Bone marrow (tissue), 2 donors: Measurements from ENCODE around the gene SPOP.
"Not testable (repeated sequence)": the region's sequence is repeated elsewhere in the genome, so short reads cannot be mapped to it uniquely, and the experiment has no call there.

ENCODE experiments used
- DNase-seq, 2 donors: peaks; one replicate each; lab custom pipeline; 2025; lab: John Stamatoyannopoulos, UW

The SPOP gene

DNA sequence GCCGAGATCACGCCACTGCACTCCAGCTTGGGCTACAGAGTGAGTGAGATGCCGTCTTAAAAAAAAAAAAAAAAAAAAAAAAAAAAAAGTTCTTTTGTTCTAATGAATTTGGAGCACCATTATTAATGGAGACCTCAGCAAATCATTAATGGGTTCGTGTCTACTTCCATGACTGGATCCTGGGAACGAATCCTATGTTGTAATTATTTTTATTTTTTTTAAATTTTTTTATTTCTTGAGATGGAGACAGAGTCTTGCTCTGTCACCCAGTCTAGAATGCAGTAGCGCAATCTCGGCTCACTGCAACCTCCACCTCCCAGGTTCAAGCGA, 30.7 kb downstream of the SPOP start:
- no peak for DNase-seq

DNA sequence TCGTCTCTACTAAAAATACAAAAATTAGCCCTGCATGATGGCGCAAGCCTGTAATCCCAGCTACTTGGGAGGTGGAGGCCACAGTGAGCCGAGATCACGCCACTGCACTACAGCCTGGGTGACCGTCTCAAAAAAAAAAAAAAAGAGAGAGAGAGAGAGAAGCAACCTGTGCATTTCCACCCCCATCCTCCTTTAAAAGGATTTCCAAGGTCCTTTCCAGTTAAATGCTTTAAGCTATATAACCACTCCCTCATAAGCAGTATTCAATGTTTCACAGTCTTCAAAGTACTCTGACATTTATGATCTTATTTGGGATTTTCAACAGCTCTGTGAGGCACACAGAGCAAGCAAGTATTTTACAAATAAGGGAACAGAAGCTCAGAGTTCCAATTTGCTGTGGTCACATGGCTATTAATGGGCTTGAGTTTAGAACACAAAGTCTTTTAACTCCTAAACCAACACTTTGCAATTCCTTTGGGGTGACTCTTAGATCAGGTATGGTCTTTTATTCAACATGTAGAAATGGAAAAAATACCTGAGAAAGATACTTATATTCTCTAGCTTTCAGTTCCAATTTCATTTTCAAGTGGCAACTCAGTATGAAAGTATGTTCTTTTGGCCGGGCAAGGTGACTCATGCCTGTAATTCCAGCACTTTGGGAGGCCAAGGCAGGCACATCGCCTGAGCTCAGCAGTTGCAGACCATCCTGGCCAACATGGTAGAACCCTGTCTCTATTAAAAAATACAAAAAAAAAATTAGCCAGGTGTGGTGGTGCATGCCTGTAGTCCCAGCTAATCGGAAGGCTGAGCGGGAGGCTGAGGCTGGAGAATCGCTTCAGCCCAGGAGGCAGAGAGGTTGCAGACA, 31.3 kb downstream of the SPOP start:
- DNase-seq = no peak

DNA sequence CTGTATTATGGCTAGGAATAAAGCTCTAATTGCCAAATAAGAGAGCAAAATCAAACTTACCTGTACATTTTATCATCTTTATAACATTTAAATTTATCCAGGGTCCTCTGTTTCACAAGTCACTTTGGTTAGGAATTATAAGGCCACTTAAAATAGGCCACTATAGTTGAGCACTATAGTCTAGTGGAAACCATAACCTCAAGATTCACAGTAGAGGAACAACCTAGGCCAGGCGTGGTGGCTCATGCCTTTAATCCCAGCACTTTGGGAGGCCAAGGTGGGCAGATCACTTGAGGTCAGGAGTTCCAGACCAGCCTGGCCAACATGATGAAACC, 31.9 kb downstream of the SPOP start:
- DNase-seq = not testable (repeated sequence)

DNA sequence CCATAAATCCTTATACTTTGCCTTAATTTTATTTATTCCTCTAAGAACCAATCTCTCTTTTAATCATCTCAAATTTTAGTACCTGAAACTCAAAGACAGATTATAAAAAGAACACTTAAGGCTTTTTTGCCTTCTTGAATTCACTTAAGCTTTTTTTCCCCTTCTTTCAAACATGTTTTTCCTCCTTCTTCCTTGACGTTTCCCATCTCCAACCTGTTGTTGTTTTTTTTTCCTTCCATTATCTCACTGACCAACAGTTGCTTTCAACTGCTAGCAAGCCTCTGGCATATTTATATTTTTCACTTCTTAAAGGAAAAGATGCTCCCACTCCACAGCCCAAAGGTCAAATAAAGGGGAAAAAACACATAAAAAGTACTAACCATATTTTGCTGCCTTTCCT, 32.2 kb downstream of the SPOP start:
- no peak for DNase-seq

DNA sequence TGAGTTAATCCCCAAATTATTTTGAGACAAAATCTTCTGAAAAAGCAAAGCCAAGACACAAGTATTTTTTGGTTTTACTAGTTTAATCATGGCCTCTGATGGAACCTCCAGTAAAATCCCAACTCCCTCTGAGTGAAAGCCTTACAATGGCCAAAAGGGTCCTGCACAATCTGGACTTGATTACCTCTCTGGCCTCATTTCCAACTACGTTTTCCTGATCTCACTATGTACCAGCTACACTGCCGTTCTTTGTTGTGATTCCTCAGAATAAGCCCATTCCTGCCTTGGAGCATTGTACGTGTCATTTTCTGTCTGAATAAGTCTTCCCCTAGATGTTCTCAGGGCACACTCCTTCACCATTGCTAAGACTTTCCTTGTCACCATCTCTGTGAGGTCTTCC, 37.3 kb downstream of the SPOP start:
- no peak for DNase-seq

DNA sequence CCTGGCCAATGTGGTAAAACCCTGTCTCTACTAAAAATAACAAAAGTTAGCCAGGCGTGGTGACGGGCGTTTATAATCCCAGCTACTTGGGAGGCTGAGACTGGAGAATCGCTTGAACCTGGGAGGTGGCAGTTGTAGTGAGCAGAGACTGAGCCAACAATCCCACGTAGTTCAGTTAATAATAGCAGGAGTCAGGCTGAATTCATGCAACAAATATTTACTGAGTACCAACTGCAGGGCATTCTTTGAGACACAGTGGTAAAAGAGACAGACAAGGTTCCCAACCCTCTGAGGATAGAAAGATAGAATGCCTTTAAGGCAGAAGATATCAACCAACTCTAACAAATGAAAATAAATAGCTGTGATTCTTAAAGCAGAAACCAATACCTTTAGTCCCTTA, 39.1 kb downstream of the SPOP start:
- DNase-seq = no peak

DNA sequence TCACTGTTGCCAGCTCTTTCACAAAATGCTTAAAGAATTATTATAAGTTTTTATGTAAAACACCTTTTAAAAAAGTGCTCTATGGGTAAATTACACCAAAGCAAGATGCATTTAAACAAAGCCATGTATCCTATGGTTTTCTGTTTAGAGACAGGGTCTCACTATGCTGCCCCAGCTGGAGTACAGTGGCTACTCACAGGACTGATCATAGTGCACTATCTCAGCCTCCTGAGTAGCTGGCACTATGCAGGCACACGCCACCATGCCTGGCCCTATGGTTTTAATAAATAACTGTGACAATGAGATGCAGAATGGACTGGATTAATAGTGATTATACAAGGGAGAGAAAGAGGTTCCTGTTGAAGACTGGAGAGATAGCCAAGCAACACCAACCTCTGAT, 40.2 kb downstream of the SPOP start:
- no peak for DNase-seq

DNA sequence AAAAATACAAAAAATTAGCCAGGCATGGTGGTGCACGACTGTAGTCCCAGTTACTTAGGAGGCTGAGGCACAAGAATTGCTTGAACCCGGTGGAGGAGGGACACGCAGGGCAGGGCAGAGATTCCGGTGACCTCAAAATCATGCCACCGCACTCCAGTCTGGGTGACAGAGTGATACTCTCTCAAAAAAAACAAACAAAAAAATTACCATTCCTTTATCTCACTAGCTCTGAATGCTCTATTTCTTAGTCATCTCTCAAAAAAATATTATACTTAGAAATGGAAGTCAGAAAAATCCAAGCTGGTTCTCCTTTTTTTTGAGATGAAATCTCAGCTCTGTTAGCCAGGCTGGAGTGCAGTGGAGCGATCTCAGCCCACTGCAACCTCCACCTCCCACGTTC, 40.8 kb downstream of the SPOP start:
- no peak for DNase-seq

DNA sequence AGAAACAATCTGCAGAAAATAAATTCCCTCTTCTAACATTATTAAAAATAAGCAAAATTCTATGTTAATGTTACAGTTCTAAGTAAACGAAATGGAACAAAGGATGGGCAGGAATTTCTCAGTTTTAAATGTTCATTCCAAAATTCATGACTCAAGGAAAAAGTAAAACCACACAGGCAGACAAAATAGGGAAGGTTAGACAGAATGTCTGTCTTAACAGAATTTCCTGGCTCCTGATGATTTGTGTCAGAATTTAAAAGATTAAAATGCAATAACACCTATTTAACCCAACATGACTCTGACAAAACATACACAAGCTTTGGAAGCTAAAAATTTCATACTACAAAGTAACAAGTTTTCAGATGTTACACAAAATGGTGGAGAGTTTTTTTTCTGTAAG, 42.8 kb downstream of the SPOP start:
- no peak for DNase-seq

DNA sequence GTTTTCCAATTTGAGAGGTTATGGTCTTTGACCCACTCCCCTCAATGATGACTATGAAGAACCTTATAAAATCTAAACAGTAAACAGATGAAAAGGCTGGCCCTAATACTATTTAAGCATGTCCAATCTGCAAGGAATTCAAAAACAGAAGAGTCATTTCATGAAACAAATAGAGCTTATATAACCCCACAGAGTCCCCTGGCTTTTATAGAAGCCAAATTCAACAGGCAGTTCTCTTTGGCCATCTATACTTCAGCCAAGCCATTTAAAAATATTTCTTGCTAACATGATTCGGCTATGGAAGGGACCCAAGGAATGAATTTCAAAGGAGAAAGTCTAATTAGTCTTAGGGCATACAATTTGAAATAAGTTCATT, 43.4 kb downstream of the SPOP start:
- no peak for DNase-seq

DNA sequence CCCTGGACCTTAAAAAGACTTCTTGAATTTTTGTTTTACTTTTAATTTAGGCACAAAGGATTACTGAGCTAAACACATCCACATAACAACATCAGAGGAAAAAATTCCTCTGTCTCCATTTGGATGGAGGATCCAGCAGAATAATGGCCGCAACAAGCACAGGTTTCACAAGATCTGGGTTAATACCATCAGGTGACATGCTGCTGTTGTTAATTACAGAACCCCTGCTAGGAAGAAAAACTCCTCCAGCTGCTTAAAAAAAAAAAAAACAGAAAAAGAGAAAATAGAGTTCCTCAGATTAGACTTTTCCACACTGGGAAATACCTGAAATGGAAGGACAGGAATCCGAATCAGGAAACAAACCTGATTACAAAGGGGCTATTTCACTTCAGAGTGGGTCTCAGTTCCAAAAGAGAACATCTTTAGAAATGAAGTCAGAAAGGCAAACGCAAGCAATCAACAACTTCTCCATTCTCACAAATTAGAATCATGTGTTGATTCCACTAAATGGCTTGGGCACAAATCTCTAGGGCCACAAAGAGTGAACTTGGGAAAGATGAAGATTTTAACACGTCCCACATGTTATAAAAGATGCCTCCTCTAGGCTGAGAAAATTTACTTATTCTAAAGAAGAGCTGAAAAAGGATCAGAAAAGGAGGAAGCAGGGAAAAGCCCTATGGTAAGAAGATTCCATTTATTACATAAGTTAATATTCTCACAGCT, 44.0 kb downstream of the SPOP start:
- DNase-seq = no peak

DNA sequence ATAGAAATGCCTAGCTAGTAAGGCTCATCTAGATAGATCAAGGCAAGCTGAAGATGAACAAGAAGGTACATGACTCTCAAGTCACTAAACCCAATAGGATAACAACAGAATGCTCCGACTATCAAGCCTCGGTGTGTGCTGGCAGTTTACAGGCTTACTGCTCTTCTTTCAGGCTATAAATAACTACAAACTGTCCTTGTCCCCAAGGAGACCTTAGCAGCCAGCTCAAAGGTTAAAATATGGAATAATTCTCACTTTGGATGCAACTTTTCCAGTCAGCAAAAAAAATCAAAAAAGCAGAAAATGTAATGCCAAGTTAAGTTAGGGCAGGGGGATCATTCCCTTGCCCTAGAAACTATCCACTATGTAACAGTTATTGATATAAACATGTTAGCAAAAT, 44.6 kb downstream of the SPOP start:
- DNase-seq = no peak

DNA sequence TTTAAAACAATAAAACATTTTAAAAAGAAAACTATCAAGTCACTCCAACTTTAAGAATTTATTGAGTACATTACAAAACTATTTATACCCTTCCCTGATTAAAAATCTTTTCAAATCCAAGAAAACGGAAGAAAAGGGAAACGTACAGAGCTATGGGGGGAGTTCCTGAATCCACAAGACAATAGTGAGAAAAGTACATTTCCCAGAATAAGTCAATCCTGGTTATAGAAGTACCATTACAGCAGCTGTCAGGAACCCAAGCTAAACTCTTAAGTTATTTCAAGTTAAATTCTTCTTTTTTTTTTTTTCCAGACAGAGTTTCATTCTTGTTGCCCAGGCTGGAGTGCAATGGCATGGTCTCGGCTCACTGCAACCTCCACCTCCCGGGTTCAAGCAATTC, 45.7 kb downstream of the SPOP start:
- DNase-seq = no peak

DNA sequence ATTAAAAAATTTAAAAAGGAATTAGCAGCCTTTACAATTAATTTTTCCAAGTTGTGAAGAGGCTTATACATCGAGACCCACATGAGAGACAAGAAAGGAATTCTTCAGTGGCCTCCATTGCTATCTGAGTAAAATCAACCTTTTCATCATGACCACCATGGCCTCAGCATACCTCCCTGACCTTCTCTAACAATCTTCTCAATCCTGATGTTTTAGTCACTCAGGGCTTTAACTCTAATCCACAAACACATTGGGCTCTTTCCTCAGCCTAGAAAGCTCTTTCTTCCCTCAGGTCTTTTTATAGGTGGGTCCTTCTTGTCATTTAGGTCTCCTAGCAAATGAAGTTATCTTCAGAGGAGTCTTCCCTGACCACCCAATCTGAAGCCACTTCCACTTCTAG, 46.4 kb downstream of the SPOP start:
- DNase-seq = no peak

DNA sequence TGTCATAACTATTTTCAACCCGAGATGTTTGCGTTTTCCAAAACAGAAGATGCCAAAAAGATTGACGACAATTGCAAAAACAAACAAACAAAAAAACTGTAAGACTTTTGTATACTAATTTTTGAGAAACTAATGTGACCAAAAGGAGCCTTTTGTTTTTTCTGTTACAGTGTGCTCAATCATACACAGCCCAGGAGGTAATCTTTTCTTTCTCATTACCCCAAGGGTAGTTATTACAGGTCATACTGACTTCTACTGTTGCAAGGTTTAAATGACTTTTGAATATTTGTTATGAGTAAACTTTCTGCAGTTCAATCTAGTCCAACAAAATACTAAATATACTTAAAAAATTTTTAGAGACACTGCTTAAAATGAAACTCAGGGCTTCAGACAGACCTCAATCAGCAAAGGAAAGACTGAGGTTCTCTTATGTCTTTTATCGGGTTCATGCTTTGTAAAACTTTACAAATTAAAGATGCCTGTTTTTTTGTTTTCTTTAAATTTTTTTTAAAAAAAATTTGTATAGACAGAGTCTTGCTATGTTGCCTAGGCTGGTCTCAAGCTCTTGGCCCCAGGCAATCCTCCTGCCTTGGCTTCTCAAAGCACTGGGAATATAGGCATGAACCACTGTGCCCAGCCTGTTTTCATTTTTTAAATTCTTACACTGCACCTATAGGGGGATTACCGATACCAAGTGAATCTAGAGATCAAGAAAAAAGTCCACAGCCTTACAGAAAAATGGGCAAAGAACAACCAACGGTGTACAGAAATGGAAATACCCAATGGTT, 47.6 kb downstream of the SPOP start:
- no peak for DNase-seq

DNA sequence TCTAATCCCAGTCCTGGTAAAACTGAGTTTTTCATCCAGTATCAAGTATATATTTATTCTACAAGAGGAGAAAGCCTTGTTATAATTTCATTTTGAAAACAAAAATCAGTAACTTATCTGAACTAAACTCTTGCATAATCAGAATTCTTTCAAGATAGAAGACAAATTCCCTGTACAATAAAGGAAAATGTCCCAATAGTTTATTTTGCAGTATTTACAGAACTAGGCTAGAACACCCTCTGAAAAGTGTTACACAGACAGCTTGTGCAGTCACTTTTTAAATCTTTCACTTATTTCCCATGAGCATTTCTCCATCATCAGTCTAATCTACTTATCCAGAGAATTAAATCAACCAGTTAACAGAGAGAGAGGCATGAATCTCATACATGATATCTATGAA, 48.5 kb downstream of the SPOP start:
- no peak for DNase-seq

DNA sequence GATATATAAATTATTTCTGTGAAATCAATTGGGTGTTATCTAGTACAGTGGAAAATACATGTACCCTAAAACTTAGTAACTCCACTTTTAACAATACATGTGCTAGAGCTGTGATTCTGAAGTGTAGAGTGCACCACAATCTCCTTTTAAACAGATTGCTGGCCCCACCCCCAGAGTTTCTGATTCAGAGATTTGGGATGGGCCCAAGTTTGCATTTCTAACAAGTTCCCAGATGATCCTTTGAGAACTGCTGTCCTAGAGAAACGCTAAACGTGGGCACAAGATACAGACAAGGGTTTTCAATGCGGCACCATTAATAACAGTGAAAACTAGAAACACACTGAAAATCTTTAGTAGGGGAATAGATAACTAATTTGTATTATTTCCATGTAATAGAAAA, 53.0 kb downstream of the SPOP start:
- DNase-seq = no peak

DNA sequence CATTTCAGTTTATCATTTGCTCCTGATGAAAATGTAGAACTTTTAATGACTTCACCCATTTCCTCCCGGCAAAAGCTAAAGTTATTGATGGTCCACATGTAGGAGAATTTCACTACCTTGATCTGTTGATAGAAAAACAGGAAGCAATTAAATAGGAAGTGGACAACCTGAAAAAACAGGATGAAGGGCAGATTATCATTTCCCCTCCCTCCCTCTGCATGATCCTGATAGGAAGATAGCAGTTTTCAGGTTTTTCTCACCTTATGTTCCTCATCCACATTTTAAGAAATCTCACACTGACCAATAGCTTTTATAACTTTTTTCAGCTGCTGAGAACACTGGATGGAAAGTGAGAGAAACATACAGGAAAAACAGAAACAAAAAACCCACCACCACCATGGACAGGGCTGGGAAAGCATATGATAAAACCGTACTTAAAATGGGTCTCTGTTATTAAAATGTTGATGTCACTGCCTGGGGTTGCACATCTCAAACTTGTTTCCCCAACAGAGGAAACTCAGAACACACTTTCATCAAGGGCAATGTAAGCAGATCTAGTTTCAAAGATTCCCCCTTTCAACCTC, 55.9 kb downstream of the SPOP start:
- DNase-seq = no peak

DNA sequence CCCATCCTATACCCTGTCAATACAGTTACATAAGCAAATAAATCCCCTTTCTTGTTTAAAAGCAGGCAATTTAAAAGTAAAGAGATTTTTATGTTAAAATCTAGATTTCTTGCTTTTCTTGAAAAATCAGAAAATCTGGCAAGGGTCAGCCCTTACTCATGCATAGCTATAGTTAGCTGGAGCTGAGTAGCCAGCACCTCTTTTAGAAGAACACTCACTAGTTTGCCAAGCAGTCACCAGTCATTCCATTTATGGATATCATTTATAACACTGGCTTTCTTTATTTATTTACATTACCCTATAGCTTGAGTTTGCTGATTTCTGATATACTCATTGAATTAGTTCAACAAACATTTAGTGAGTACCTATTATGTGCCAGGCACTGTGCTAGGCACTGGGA, 56.5 kb downstream of the SPOP start:
- no peak for DNase-seq

DNA sequence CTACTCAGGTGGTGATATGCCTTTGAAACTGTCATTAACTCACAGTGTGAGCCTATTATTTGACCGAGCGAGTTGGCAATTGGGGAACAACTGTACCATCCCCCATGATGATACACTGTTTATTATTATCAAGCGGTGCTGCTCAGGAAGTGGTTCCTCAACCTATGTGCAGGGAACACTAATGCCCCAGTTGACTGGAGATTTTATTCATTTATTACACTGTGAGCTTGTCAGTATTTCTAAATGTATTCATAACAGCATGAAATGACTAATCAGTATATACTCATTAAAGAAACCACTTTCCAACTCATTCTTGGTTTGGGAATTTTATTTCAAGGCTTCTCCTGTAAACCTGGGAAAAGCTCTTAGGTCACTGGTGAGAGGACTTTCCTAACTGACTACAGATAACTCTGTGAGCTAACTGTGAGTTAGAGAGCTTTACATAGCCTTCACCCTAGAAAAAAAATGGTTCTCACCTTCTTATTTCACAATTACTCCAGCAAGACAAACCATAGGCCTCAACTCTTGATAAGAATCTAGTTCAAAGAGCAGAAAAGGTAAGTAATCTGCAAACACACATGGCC, 59.8 kb downstream of the SPOP start:
- no peak for DNase-seq

DNA sequence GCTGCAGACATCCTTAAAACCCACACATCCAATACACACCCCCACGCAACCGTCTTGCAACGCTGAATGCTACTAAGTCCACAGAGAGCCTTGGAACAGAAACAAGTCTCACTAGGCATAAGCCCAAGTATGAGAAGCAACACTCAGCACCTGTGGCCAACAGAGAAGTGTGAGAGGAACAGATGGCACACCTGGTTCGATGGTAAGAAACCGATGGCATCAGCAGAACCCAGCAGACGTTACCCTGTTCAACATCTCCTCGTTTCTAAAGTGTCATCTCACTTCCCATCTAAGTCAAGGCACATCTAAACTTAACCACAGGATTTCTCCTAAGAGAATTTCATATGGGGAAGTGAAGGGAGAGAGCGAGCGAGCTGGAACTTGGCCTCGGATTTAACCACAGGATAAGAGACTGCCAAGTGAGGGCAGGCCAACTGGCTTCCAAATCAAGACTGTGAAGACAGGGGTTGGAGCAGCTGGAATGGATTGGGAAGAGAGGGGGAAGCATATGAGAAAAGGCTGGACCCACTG, 61.2 kb downstream of the SPOP start:
- DNase-seq = no peak

DNA sequence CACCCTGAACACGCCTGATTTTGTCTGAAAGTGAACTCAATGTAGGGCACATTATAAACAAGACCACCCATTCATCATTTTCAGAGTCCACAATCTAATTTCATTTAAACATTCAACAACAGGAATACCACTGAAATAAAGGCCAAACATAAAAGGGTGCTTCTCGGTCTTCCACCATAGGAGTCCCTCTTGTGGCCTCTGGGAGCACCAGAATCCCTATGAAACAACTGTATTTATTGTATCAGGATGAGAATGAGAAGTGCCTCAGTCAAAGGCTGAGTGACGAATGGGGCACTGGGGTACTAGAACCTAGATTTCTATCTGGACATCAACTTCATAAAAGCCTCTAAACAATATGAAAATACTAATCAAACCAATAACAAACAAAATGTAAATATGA, 61.8 kb downstream of the SPOP start:
- no peak for DNase-seq
